ENCODE measurements around the gene TTC34.

The TTC34 gene

GRCh38 chr1:2787163-2787911, 14.2 kb downstream of the TTC34 start:
- no peak for DNase-seq (ENCODE audit: low read depth in 2 of 2)
- TF ChIP-seq, protein P1, sequence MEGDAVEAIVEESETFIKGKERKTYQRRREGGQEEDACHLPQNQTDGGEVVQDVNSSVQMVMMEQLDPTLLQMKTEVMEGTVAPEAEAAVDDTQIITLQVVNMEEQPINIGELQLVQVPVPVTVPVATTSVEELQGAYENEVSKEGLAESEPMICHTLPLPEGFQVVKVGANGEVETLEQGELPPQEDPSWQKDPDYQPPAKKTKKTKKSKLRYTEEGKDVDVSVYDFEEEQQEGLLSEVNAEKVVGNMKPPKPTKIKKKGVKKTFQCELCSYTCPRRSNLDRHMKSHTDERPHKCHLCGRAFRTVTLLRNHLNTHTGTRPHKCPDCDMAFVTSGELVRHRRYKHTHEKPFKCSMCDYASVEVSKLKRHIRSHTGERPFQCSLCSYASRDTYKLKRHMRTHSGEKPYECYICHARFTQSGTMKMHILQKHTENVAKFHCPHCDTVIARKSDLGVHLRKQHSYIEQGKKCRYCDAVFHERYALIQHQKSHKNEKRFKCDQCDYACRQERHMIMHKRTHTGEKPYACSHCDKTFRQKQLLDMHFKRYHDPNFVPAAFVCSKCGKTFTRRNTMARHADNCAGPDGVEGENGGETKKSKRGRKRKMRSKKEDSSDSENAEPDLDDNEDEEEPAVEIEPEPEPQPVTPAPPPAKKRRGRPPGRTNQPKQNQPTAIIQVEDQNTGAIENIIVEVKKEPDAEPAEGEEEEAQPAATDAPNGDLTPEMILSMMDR (IDR thresholded peaks at IDR 0.05; ENCODE audit: low read depth, low read length): no peak
- no peak overlapping the region for H3K4me3 ChIP-seq (replicated peaks in 1 of 2; ENCODE audit: low read depth in 2 of 2, low read length in 2 of 2)

GRCh38 chr1:2786329-2787162, 14.9 kb downstream of the TTC34 start:
- DNase-seq (ENCODE audit: low read depth in 2 of 2): no peak
- no peak overlapping the region for H3K4me3 ChIP-seq (replicated peaks in 1 of 2; ENCODE audit: low read depth in 2 of 2, low read length in 2 of 2)
- TF ChIP-seq, protein P1 (IDR thresholded peaks at IDR 0.05; ENCODE audit: low read depth, low read length): peak; percentile 10

DNA sequence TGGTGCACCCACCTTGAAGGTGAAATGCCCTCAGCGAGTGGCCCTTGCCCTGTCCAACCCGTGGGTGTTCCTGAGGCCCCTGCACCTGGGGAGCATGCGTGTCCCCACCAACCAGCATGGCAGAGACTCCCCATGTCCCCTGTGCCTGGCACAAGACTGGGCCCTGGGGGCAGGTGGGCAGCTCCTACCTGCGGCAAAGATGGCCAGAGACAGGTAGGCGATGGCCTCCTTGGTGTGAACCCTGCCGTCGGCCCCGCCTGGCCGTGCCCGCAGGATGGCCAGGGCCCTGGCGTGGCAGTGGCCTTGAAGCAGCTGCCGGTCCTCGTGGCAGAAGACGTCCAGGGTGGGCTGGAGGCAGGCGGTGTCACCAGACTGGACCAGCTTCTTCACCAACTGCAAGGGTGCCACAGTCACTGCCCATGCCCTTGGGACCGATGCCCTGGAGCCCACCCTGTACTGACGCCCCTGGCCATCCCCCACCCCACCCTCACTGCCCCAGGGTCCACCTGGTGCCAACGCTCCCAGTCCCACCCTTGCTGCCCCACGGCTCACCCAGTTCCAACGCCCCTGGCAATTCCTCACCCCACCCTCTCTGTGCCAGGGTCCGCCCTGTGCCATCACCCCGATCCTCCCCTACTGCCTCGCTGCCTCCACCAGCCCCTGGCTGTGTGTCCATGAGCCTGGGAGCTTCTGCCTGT, 15.7 kb downstream of the TTC34 start:
- TF ChIP-seq, protein P1 (IDR thresholded peaks at IDR 0.05; ENCODE audit: low read depth, low read length): no peak

DNA sequence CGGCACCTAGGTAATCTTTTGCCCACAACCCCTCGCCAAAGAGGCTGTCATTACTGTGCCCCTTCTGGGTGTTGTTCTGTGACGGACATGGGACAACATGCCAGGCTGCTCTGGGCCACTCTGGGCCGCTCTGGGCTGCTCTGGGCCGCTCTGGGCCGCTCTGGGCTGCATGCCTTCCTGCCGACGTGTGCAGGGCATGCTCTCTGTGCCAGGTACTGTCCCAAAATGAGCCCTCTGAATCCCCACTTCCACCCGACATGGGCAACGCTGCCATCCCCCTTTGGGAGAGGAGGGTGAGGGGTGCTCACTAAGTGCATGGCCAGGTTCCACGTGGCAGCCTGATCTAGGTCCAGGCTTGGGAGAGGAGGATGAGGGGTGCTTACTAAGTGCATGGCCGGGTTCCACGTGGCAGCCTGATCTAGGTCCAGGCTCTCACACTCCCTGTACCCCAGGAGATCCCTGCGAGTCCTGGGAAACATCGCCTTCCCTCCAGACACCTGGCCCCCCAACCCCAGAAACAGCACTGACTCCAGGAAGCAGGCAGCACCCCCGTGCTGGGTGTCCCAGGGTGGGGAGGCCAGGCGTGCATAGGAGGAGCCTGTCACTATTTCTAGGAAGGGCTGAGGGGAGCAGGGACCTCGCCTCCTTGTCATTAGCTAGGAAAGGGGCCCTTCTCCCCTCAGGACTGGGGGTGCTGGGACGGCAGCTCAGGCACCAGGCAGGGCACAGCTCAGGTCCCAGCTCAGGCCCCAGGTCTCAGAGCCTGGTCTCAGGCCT, 16.5 kb downstream of the TTC34 start:
- TF ChIP-seq, protein P1 (IDR thresholded peaks at IDR 0.05; ENCODE audit: low read depth, low read length): no peak
- H3K4me3 ChIP-seq (replicated peaks in 1 of 2; ENCODE audit: low read depth in 2 of 2, low read length in 2 of 2): no peak overlapping the region

More for the DNA sequence above, 15.7 kb downstream of the TTC34 start:
- DNase-seq (ENCODE audit: low read depth in 2 of 2): no peak
- H3K4me3 ChIP-seq (replicated peaks in 1 of 2; ENCODE audit: low read depth in 2 of 2, low read length in 2 of 2): no peak overlapping the region

DNA sequence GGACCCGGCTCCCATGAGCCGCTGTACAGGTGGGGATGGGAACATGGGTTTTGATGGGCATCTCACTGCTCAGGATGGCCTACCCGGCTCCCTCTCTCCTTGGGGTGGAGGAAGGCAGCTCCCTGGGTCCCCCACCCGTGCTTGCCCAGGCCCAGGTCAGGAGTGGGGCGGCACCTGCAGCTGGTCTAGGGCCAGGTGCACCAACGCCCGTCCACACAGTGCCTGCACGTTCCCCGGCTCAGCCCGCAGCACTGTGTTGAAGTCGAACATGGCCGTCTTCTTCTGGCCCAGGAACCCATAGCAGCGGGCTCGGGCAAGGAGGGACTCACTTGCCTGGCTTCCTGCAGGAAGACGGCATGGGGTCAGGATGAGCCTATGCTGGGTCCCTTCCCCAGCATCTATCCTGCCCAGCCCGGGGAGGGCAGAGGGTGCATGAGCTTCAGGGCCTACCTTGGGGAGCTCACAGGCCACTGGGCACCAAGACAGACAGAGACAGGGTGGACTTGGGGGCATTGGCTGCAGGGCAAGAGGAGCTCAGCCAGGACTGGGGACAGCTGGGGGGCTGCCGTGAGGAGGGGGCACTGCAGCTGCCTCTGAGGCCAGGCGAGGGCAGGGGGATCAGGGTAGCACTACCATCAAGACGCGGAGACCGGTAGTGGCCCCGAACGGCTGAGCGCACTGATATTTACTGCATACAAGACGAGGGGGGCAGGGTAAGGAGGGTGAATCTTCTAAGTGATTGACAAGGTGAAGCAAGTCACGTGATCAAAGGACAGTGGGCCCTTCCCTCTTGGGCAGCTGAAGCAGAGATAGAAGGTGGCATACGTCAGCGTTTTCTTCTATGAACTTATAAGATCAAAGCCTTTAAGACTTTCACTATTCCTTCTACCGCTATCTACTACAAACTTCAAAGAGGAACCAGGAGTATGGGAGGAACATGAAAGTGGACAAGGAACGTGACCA, 17.8 kb downstream of the TTC34 start:
- H3K4me3 ChIP-seq (replicated peaks in 1 of 2; ENCODE audit: low read depth in 2 of 2, low read length in 2 of 2): no peak overlapping the region
- TF ChIP-seq, protein P1 (IDR thresholded peaks at IDR 0.05; ENCODE audit: low read depth, low read length): no peak
- DNase-seq (ENCODE audit: low read depth in 2 of 2): no peak

More for the DNA sequence above, 16.5 kb downstream of the TTC34 start:
- DNase-seq (ENCODE audit: low read depth in 2 of 2): no peak
